Trophoblast cell (in vitro differentiated cells and primary cell): ENCODE results near the gene MSANTD4.

Source experiments
- DNase-seq, 2 donors: peaks; one replicate each; pipeline ENCODE4 v3.0.0-alpha.2; 2016
- H2AFZ ChIP-seq: 2 replicates; pipeline ENCODE4 v1.6.1; 2013; ENCODE audit warnings: low read length, moderate library complexity, mild to moderate bottlenecking; ENCODE audit not compliant: insufficient read depth, poor library complexity
- H2AK5ac ChIP-seq: 2 replicates; pipeline ENCODE4 v1.6.1; 2013; ENCODE audit warnings: mild to moderate bottlenecking, low read length
- H2BK120ac ChIP-seq: 2 replicates; pipeline ENCODE4 v1.6.1; 2013; ENCODE audit warnings: low read length, mild to moderate bottlenecking, moderate library complexity; ENCODE audit not compliant: insufficient read depth, poor library complexity
- H2BK12ac ChIP-seq: 2 replicates; pipeline ENCODE4 v1.6.1; 2013; ENCODE audit warnings: mild to moderate bottlenecking, low read length, moderate library complexity
- H2BK5ac ChIP-seq: 2 replicates; pipeline ENCODE4 v1.6.1; 2013; ENCODE audit warnings: low read length, low read depth, moderate library complexity, mild to moderate bottlenecking; ENCODE audit not compliant: poor library complexity
- H3K14ac ChIP-seq: 2 replicates; pipeline ENCODE4 v1.6.1; 2013; ENCODE audit warnings: mild to moderate bottlenecking, low read length
- H3K18ac ChIP-seq: 2 replicates; pipeline ENCODE4 v1.6.1; 2013; ENCODE audit warnings: mild to moderate bottlenecking, low read length
- H3K23ac ChIP-seq: 2 replicates; pipeline ENCODE4 v1.6.1; 2013; ENCODE audit warnings: low read length
- H3K27ac ChIP-seq: 2 replicates; pipeline ENCODE4 v1.5.1; 2013; ENCODE audit warnings: low read depth, mild to moderate bottlenecking, inconsistent platforms, low read length, moderate library complexity
- H3K27me3 ChIP-seq: 2 replicates; pipeline ENCODE4 v1.6.1; 2013; ENCODE audit warnings: inconsistent platforms, mild to moderate bottlenecking, low read length, moderate library complexity; ENCODE audit not compliant: insufficient read depth
- H3K36me3 ChIP-seq, 2 experiments: 1 replicate in 1 of 2; 2 replicates in 1 of 2; pipeline ENCODE4 v1.6.1; 2013; ENCODE audit warnings: low read length in 2 of 2, mild to moderate bottlenecking in 2 of 2, moderate library complexity in 1 of 2; ENCODE audit not compliant: insufficient read depth in 2 of 2, control insufficient read depth in 1 of 2
- H3K4ac ChIP-seq: 2 replicates; pipeline ENCODE4 v1.6.1; 2013; ENCODE audit warnings: low read depth, mild to moderate bottlenecking, low read length, moderate library complexity
- H3K4me1 ChIP-seq, 2 experiments: 1 replicate in 1 of 2; 2 replicates in 1 of 2; pipeline ENCODE4 v1.6.1; 2013; ENCODE audit warnings: low read length in 2 of 2, mild to moderate bottlenecking in 2 of 2, moderate library complexity in 1 of 2; ENCODE audit not compliant: insufficient read depth in 2 of 2, control insufficient read depth in 1 of 2
- H3K4me2 ChIP-seq: 2 replicates; pipeline ENCODE4 v1.6.1; 2013; ENCODE audit warnings: inconsistent platforms, mild to moderate bottlenecking, low read length, moderate library complexity
- H3K4me3 ChIP-seq: 2 replicates; pipeline ENCODE4 v1.5.1; 2013; ENCODE audit warnings: mild to moderate bottlenecking, low read depth, low read length, inconsistent platforms
- H3K79me1 ChIP-seq: one replicate; pipeline ENCODE4 v1.6.1; 2013; ENCODE audit warnings: low read length
- H3K79me2 ChIP-seq: 2 replicates; pipeline ENCODE4 v1.6.1; 2013; ENCODE audit warnings: low read length, mild to moderate bottlenecking; ENCODE audit not compliant: control insufficient read depth, insufficient read depth, poor library complexity
- H3K9ac ChIP-seq: 2 replicates; pipeline ENCODE4 v1.6.1; 2013; ENCODE audit warnings: mild to moderate bottlenecking, low read length
- H3K9me3 ChIP-seq: 2 replicates; pipeline ENCODE4 v1.6.1; 2013; ENCODE audit warnings: low read depth, mild to moderate bottlenecking, control low read depth, inconsistent platforms, low read length; ENCODE audit not compliant: insufficient read depth
- H4K12ac ChIP-seq: 2 replicates; pipeline ENCODE4 v1.6.1; 2013; ENCODE audit warnings: low read depth, mild to moderate bottlenecking, low read length, moderate library complexity
- H4K8ac ChIP-seq: 2 replicates; pipeline ENCODE4 v1.6.1; 2013; ENCODE audit warnings: low read depth, mild to moderate bottlenecking, low read length, moderate library complexity
- H4K91ac ChIP-seq: one replicate; pipeline ENCODE4 v1.6.1; 2013; ENCODE audit warnings: low read depth, mild to moderate bottlenecking, low read length, moderate library complexity
- WGBS: extraction: QIAGEN DNeasy Blood & Tissue Kit; methylation state at CpG from one replicate; pipeline ENCODE4 v1.1.7; 2013; ENCODE audit warnings: missing lambda C conversion rate; ENCODE audit not compliant: insufficient read length, insufficient coverage; ENCODE audit errors: extremely low coverage; 5-methylcytosine and 5-hydroxymethylcytosine counted together

Gene MSANTD4

DNA sequence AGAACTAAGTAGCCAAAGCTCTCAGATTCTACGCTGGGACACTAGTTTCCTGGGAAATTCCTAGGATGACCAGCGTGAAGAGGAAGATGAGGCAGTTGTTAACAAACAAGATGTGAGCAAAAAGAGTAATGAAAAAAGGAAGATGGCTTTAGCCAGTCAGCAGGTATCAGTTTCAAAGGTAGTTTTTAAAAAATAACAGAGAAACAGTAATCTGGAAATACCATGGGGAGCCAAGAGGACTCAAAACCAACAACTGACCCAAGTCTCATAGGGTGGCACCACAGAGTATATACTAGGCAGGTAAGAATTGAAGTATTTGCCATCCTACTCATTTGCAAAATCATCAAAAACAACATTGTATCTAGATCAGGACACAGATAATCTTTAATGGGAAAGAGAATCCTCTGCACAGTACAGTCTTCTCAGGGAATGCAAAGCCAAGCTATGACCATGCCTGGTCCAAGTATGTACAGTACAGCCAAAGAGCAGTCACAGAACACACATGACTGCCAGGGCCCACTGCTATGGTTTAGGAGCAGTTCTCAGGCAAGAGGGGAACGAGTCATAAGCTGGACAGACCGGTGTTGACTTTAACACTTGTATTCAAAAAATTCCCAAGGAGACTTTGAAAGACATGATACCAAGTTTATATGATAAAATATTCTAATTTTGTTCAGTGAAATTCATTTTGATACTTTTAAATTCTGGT is 20.6 kb downstream of the MSANTD4 start:
- no CpG with 5 or more reads among the region's 4 CpGs for WGBS

DNA sequence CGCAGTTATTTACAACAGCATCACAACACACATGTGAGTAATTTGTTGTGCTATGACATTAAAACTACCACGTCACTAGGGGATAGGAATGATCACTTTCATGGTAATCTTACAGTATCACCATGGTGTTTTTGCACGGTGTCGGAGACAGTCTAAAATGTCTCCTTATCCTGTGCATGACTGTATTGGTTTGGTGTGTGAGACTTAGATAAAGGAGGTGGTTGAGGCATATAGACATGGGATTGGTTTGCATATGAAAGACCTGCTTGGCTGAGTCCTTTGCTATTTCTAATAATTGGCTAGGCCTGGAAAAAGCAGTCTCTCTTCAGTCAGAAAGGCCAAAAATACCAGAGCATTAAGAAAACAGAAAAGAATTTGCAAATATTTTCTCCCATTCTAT is 30.2 kb downstream of the MSANTD4 start:
- Histone ChIP-seq H2BK120ac (no peak overlapping the region), H3K4me1 (no peaks in the 10 kb centered on the region), H3K9me3 (no peaks in the 10 kb centered on the region), H4K8ac (no peak overlapping the region), H3K9ac (no peak overlapping the region), H2BK12ac (no peak overlapping the region), H2AK5ac (no peak overlapping the region), H4K12ac (no peak overlapping the region), H4K91ac (no peak overlapping the region), H3K14ac (no peak overlapping the region), H3K18ac (no peak overlapping the region), H3K27me3 (no peaks in the 10 kb centered on the region), H3K79me2 (no peaks in the 10 kb centered on the region), H3K4me2 (no peak overlapping the region), H3K4ac (no peak overlapping the region), H3K79me1 (no peaks in the 10 kb centered on the region), H2BK5ac (no peak overlapping the region), H3K27ac (no peak overlapping the region), H3K4me3 (no peak overlapping the region), H3K36me3 (peaks cover 2 to 5% of the 10 kb centered on the region in 2 experiments), H2AFZ (no peak overlapping the region), H3K23ac (no peak overlapping the region)
- no CpG with 5 or more reads among the region's 4 CpGs for WGBS
- DNase-seq: no peak

More for the DNA sequence above, 20.6 kb downstream of the MSANTD4 start:
- H2BK12ac ChIP-seq: no peak overlapping the region
- no peak overlapping the region for H3K18ac ChIP-seq
- no peak overlapping the region for H2AK5ac ChIP-seq
- H3K36me3 ChIP-seq: peaks cover 3 to 9% of the 10 kb centered on the region in 2 experiments
- H3K4me3 ChIP-seq: no peak overlapping the region
- H4K91ac ChIP-seq: no peak overlapping the region
- no peak overlapping the region for H2AFZ ChIP-seq
- H2BK120ac ChIP-seq: no peak overlapping the region
- H3K23ac ChIP-seq: no peak overlapping the region
- H3K4me2 ChIP-seq: no peak overlapping the region
- H3K79me2 ChIP-seq: no peaks in the 10 kb centered on the region
- H3K4ac ChIP-seq: no peak overlapping the region
- no peak overlapping the region for H4K8ac ChIP-seq
- H3K9ac ChIP-seq: no peak overlapping the region
- no peaks in the 10 kb centered on the region for H3K27me3 ChIP-seq
- H4K12ac ChIP-seq: no peak overlapping the region
- no peak overlapping the region for H2BK5ac ChIP-seq
- H3K14ac ChIP-seq: no peak overlapping the region
- no peaks in the 10 kb centered on the region for H3K4me1 ChIP-seq
- H3K79me1 ChIP-seq: no peaks in the 10 kb centered on the region
- no peaks in the 10 kb centered on the region for H3K9me3 ChIP-seq
- no peak for DNase-seq
- no peak overlapping the region for H3K27ac ChIP-seq

DNA sequence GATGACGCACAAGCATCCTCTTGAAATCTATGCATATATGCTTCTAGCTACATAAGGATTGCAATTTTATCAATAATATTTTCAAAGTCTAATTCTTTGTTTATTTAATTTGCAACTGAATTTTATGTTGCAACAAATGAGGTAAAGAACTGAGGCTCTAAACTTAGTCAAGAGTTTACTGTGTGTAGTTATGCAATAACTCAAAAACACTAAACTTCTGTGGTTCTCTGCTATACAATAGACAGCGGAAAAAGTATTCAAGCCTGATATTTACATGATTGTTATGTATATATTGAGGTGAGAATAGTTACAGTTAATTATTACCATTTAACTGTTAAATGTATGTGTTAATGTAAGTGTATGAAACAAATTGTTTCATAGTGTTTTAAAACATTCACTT is 32.9 kb downstream of the MSANTD4 start:
- Histone ChIP-seq H2AFZ (no peak overlapping the region), H3K14ac (no peak overlapping the region), H3K23ac (no peak overlapping the region), H4K12ac (no peak overlapping the region), H3K4me1 (no peaks in the 10 kb centered on the region), H3K4me3 (no peak overlapping the region), H3K36me3 (no peaks in the 10 kb centered on the region), H3K9me3 (no peaks in the 10 kb centered on the region), H3K27ac (no peak overlapping the region), H3K79me2 (no peaks in the 10 kb centered on the region), H2BK12ac (no peak overlapping the region), H2BK120ac (no peak overlapping the region), H3K18ac (no peak overlapping the region), H3K4me2 (no peak overlapping the region), H3K79me1 (no peaks in the 10 kb centered on the region), H4K91ac (no peak overlapping the region), H4K8ac (no peak overlapping the region), H3K9ac (no peak overlapping the region), H2AK5ac (no peak overlapping the region), H3K4ac (no peak overlapping the region), H3K27me3 (no peaks in the 10 kb centered on the region), H2BK5ac (no peak overlapping the region)
- no peak for DNase-seq
- no CpG with 5 or more reads among the region's 2 CpGs for WGBS

DNA sequence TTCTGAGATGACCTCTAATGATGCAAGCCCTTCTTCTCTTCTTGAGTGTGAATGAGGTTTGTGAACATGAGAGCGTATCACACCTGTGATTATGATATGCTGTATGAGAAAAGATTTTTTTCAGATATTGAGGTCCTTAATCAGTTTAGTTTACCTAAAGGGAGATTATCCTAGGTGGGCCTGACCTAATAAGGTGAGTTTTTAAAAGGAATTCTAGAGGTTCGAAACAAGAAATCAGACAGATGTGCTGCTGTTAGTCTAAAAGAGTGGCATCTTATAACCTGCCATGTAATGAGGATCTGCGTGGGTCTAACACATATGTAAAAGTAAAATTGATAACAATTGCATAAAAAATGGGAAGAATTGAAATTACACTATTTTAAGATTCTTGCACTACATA is 33.8 kb downstream of the MSANTD4 start:
- H3K27me3 ChIP-seq: no peaks in the 10 kb centered on the region
- H2BK5ac ChIP-seq: no peak overlapping the region
- H3K4ac ChIP-seq: no peak overlapping the region
- WGBS: no CpG with 5 or more reads among the region's 3 CpGs
- H3K14ac ChIP-seq: no peak overlapping the region
- no peaks in the 10 kb centered on the region for H3K9me3 ChIP-seq
- H3K27ac ChIP-seq: no peak overlapping the region
- H3K23ac ChIP-seq: no peak overlapping the region
- H4K12ac ChIP-seq: no peak overlapping the region
- DNase-seq: no peak
- no peak overlapping the region for H4K8ac ChIP-seq
- H2BK120ac ChIP-seq: no peak overlapping the region
- H3K36me3 ChIP-seq: no peaks in the 10 kb centered on the region
- no peak overlapping the region for H2AFZ ChIP-seq
- H3K79me1 ChIP-seq: no peaks in the 10 kb centered on the region
- no peak overlapping the region for H2BK12ac ChIP-seq
- H4K91ac ChIP-seq: no peak overlapping the region
- H3K18ac ChIP-seq: no peak overlapping the region
- no peaks in the 10 kb centered on the region for H3K4me1 ChIP-seq
- H3K4me2 ChIP-seq: no peak overlapping the region
- H3K9ac ChIP-seq: no peak overlapping the region
- H3K4me3 ChIP-seq: no peak overlapping the region
- H3K79me2 ChIP-seq: no peaks in the 10 kb centered on the region
- H2AK5ac ChIP-seq: no peak overlapping the region
